GM23248 (cell line): ENCODE measurements around the gene HERC2.

Experiments used
- EZH2 ChIP-seq: fragments of 200-600 bp; sonication (generic); IDR thresholded peaks from 2 replicates; pipeline ENCODE4 v1.6.1; 2018; ENCODE audit warnings: antibody characterized with exemption, mild to moderate bottlenecking; ENCODE audit not compliant: insufficient read depth, poor library complexity, severe bottlenecking
- EZH2phosphoT487 ChIP-seq: fragments of 200-600 bp; sonication (generic); IDR thresholded peaks from 2 replicates; pipeline ENCODE4 v1.6.1; 2018; ENCODE audit warnings: antibody characterized with exemption, moderate library complexity, mild to moderate bottlenecking, low read depth; ENCODE audit not compliant: insufficient read depth

DNA sequence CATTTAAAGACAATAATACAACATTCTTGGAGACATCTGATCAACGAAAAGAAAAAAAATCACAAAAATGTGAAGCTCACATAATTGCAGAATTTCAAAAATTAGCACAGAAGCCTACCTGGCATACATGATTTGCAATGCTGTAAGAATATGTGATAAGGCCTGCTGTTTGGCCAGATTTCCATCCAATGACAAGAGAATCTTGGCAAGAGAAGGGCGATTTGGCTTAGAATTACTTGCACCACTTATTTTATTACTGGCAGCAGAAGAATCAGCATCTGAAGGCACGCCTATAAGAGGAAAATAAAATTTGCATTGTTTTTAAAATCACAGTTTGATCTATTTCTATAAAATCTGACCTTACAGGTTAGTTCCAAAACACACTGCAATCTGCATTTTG is 152.6 kb downstream of the HERC2 start:
- TF ChIP-seq EZH2phosphoT487 (no peak), EZH2 (no peak)
